OCI-M2 (cell line): ENCODE measurements around the gene MTERF1.
"Not testable (repeated sequence)": the region's sequence is repeated elsewhere in the genome, so short reads cannot be mapped to it uniquely, and the experiment has no call there.

Source experiments
- DNase-seq: peaks from one replicate; lab custom pipeline; 2025; ENCODE audit not compliant: unreplicated experiment; lab: John Stamatoyannopoulos, UW

Gene MTERF1

GRCh38 chr7:91880413-91881241, at the start of gene MTERF1:
MTERF1 (minus strand) TSS chr7:91880702; CDS start chr7:91880083, 619 bp downstream.
- peak; percentile 64 for DNase-seq

- no peak for DNase-seq
Measured at GRCh38 chr7:91929463-91929862, 49.0 kb upstream of the MTERF1 start.

- no peak for DNase-seq
Measured at GRCh38 chr7:91927912-91928311, 47.4 kb upstream of the MTERF1 start.

- no peak for DNase-seq
Measured at GRCh38 chr7:91922857-91923256, 42.4 kb upstream of the MTERF1 start.

GRCh38 chr7:91918356-91918755, 37.9 kb upstream of the MTERF1 start:
- DNase-seq, result no peak

GRCh38 chr7:91916051-91916440, 35.5 kb upstream of the MTERF1 start:
- DNase-seq, result no peak

GRCh38 chr7:91915401-91916050, 35.0 kb upstream of the MTERF1 start:
- DNase-seq, result no peak

- DNase-seq, result no peak
Measured at GRCh38 chr7:91913612-91914011, 33.1 kb upstream of the MTERF1 start.

- DNase-seq, result no peak
Measured at GRCh38 chr7:91912494-91912893, 32.0 kb upstream of the MTERF1 start.

- DNase-seq, result no peak
Measured at GRCh38 chr7:91911121-91911520, 30.6 kb upstream of the MTERF1 start.

- no peak for DNase-seq
Measured at GRCh38 chr7:91910171-91910570, 29.7 kb upstream of the MTERF1 start.

- DNase-seq, result no peak
Measured at GRCh38 chr7:91899563-91899962, 19.1 kb upstream of the MTERF1 start.

- DNase-seq, result no peak
Measured at GRCh38 chr7:91898240-91898992, 17.9 kb upstream of the MTERF1 start.

GRCh38 chr7:91894781-91895480, 14.4 kb upstream of the MTERF1 start:
- DNase-seq, result no peak

GRCh38 chr7:91893699-91894098, 13.2 kb upstream of the MTERF1 start:
- DNase-seq, result not testable (repeated sequence)

GRCh38 chr7:91892821-91893340, 12.4 kb upstream of the MTERF1 start:
- DNase-seq, result no peak

- no peak for DNase-seq
Measured at GRCh38 chr7:91892099-91892705, 11.7 kb upstream of the MTERF1 start.

GRCh38 chr7:91888271-91889175, 8.0 kb upstream of the MTERF1 start:
- DNase-seq, result not testable (repeated sequence)
